Psoas muscle (tissue), 8 donors: ENCODE results near the gene GEMIN8. TPM values are rescaled to one million over a fixed set of nuclear protein-coding genes. Genes with fewer than 3 reads are reported as not detected.

Experiments
- ATAC-seq, 4 donors: fragments of 200-7000 bp; cut with Tn5 transposase; one replicate each; pipeline ENCODE4 v1.9.1; 2020; ENCODE audit warnings: moderate library complexity in 3 of 4, mild to moderate bottlenecking in 2 of 4
- DNase-seq, 2 donors: peaks; one replicate each; pipeline ENCODE4 v3.0.0-alpha.2; 2020
- H3K27ac ChIP-seq: fragments of 200-600 bp; one replicate; pipeline ENCODE4 v1.8.0; 2022
- H3K27me3 ChIP-seq, 3 donors: fragments of 200-600 bp in 1 of 3; one replicate each; pipeline versions ENCODE4 v1.6.1 to v1.8.0; 2013 to 2022; ENCODE audit warnings: low read length in 2 of 3, mild to moderate bottlenecking in 2 of 3, moderate library complexity in 1 of 3; ENCODE audit not compliant: insufficient read depth in 3 of 3
- H3K36me3 ChIP-seq, 2 donors: fragments of 200-600 bp in 1 of 2; one replicate each; pipeline versions ENCODE4 v1.6.1 to v1.8.0; 2013 to 2022; ENCODE audit warnings: low read depth in 1 of 2, mild to moderate bottlenecking in 1 of 2, moderate library complexity in 1 of 2; ENCODE audit not compliant: insufficient read depth in 1 of 2
- H3K4me1 ChIP-seq: fragments of 200-600 bp; one replicate; pipeline ENCODE4 v1.8.0; 2022
- H3K4me3 ChIP-seq: fragments of 200-600 bp; one replicate; pipeline ENCODE4 v1.8.0; 2022; ENCODE audit warnings: mild to moderate bottlenecking
- H3K9me3 ChIP-seq: fragments of 200-600 bp; one replicate; pipeline ENCODE4 v1.8.0; 2022
- WGBS, 3 donors: extraction: QIAGEN DNeasy Blood & Tissue Kit; methylation state at CpG; one replicate each; pipeline versions ENCODE4 v1.1.6 to v1.1.7; 2013; 5-methylcytosine and 5-hydroxymethylcytosine counted together
- intact Hi-C, 2 donors: fragments of 100-400 bp; cut with DNase I; formaldehyde crosslinking; loops; one replicate each; pipeline versions ENCODE4 v1.11.0 to v1.14.2; 2022
- polyA plus RNA-seq, 3 donors: library from polyadenylated mRNA; stranded (reverse); fragments of 200-250 nt; gene quantifications; one replicate each; pipeline ENCODE4 v1.2.3, GENCODE V29; 2013
- total RNA-seq, 4 donors: library from RNA; stranded (reverse); fragmentation: NEBNext Ultra II Directional in 2 of 4; extraction: Animal tissue kit (Norgen Biotek cat#: 25700) in 2 of 4; gene quantifications; one replicate each; pipeline versions ENCODE4 v1.2.1 to v1.2.4, GENCODE V29; 2021 to 2023
- TF ChIP-seq, protein P1 (sequence below): fragments of 200-600 bp; IDR thresholded peaks from one replicate; pipeline ENCODE4 v1.8.0; 2022; ENCODE audit warnings: antibody characterized with exemption
- donor health status: healthy with polysubstance abuse.
- donor health status: DM: no; HTN: no; CAD: no; lungs with moderate emphysema.
- donor health status: Bipolar disorder and iron deficiency.
- donor health status: healthy.
- donor health status: DM: yes; HTN: yes; CAD: no.
- donor health status: DM: no; HTN: no; CAD: no.
- donor health status: DM: no; HTN: no; CAD: no.
- donor health status: DM: yes; HTN: yes; CAD: no.

Gene GEMIN8
- total and polyA plus RNA-seq, 7 donors, result 7.8 to 10.8 (median 8.4) TPM

DNA sequence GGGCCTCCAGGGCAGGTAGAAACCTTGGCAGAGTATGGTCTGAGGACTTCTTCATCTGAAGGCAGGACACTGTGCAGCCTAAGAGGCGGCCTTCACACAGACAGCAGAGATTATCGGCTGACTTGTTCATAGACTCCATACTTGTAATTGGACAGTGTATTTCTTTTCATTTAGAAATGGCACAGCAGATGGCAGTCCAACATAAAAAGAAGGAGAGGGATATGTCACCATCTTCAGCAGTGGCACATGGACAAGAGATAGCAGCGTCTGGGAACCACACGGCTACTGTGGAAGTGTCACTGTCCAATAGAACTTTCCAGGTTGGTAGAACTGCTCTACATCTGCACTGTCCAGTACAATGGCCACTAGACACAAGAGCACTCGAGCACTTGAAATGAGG is 21.7 kb upstream of the GEMIN8 start:
- 59 to 71% (median 70%) methylated on average over 5 of the region's 5 CpGs for WGBS, 3 donors
- ATAC-seq (no peak), DNase-seq (no peak)
- intact Hi-C loops, result no loop called here
- TF ChIP-seq, protein P1, sequence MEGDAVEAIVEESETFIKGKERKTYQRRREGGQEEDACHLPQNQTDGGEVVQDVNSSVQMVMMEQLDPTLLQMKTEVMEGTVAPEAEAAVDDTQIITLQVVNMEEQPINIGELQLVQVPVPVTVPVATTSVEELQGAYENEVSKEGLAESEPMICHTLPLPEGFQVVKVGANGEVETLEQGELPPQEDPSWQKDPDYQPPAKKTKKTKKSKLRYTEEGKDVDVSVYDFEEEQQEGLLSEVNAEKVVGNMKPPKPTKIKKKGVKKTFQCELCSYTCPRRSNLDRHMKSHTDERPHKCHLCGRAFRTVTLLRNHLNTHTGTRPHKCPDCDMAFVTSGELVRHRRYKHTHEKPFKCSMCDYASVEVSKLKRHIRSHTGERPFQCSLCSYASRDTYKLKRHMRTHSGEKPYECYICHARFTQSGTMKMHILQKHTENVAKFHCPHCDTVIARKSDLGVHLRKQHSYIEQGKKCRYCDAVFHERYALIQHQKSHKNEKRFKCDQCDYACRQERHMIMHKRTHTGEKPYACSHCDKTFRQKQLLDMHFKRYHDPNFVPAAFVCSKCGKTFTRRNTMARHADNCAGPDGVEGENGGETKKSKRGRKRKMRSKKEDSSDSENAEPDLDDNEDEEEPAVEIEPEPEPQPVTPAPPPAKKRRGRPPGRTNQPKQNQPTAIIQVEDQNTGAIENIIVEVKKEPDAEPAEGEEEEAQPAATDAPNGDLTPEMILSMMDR, result no peak
- H3K27me3 ChIP-seq, result peaks cover 0 to 66% (median 0%) of the 10 kb centered on the region in 3 donors
- H3K9me3 ChIP-seq, result peaks cover 8% of the 10 kb centered on the region
- no peaks in the 10 kb centered on the region for H3K36me3 ChIP-seq
- no peak overlapping the region for H3K27ac ChIP-seq
- H3K4me1 ChIP-seq, result no peaks in the 10 kb centered on the region
- no peak overlapping the region for H3K4me3 ChIP-seq

DNA sequence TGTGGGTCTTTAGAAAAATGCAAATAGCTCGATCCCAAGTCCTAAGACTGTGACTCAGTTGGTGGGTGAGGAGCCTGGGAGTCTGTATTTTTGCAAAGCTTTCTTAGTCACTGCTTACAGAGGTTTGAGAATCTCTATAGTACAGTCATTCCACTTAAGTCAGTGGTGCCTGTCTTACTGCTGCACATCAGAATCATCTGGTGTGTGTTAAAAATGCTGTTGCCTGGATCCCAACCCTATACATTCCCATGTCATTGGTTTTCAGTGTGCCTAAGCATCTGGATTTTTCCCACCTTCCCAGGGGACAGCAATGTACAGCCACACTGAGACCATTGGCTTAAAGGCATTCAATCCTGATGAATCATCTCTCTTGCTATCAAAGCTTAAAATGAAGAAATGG is 21.0 kb upstream of the GEMIN8 start:
- DNase-seq (no peak), ATAC-seq (no peak)
- WGBS, 3 donors, result 23 to 52% (median 50%) methylated on average over 1 of the region's 1 CpG
- Histone ChIP-seq H3K9me3 (peaks cover 8% of the 10 kb centered on the region), H3K27ac (no peak overlapping the region), H3K27me3 (peaks cover 0 to 61% (median 0%) of the 10 kb centered on the region in 3 donors), H3K4me1 (no peaks in the 10 kb centered on the region), H3K36me3 (no peaks in the 10 kb centered on the region), H3K4me3 (no peak overlapping the region)
- intact Hi-C loops, result no loop called here
- TF ChIP-seq, protein P1, result no peak

DNA sequence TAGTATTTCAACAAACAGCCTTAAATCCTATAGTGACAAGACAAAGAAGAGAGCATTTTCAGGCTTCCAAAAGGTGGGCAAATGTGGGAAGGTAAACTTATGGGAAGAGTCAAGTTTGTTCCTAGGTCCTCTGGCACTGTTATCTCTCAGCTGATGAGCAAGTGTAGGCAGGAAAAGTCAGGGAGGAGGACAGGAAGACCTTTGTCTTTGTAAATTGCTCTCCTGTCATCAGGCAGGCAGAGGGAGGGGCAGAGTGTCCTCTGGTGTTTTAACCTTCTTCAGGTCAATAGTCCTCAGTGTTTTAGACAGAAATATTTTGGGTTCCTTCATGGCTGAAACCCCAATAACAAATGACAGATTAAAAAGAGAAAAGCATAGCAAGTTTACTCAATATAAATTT is 13.5 kb upstream of the GEMIN8 start:
- ATAC-seq (no peak), DNase-seq (no peak)
- H3K9me3 ChIP-seq, result peaks cover 2% of the 10 kb centered on the region
- TF ChIP-seq, protein P1, result no peak
- H3K27me3 ChIP-seq, result peaks cover 0 to 32% (median 0%) of the 10 kb centered on the region in 3 donors
- no peaks in the 10 kb centered on the region for H3K36me3 ChIP-seq
- no peaks in the 10 kb centered on the region for H3K4me1 ChIP-seq
- intact Hi-C loops, result no loop called here
- no peak overlapping the region for H3K27ac ChIP-seq
- no peak overlapping the region for H3K4me3 ChIP-seq

DNA sequence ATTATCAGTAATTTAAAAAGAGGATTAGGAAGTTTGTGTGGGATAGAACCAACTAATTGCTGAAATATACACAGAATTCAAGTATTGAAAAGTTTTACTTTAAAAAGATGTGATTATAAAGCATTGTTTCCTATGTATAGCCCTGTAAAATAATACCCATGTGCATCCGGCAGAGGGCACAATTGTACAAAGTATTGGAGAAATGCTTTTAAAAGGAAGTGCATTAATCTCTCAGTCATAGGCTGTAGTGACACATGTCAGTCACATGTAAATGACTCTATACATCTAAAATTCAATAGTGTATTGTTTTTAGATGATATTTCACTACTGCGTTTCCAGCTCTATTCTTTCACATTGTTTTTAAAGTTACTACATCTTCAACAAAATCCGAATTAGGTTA is 9.7 kb upstream of the GEMIN8 start:
- no peak overlapping the region for H3K4me3 ChIP-seq
- no peak for DNase-seq
- no peaks in the 10 kb centered on the region for H3K9me3 ChIP-seq
- no peaks in the 10 kb centered on the region for H3K4me1 ChIP-seq
- no peak overlapping the region for H3K27ac ChIP-seq
- no peaks in the 10 kb centered on the region for H3K36me3 ChIP-seq
- H3K27me3 ChIP-seq, result peaks cover 0 to 19% (median 0%) of the 10 kb centered on the region in 3 donors
- TF ChIP-seq, protein P1, result peak; percentile 77
- intact Hi-C loops, result loop anchor here (2.0 to 5.0 kb wide), 2 partner anchors 1103 to 1203 kb away; no protein-coding TSS in a partner anchor
- 33 to 35% (median 34%) methylated on average over 3 of the region's 3 CpGs for WGBS, 3 donors
- peak; percentile 54 to 76 (median 65) for ATAC-seq
